ENCODE results near the gene NFE2L2. TPM values are rescaled to one million over a fixed set of nuclear protein-coding genes. Genes with fewer than 3 reads are reported as not detected.

NFE2L2 gene
- total and polyA plus RNA-seq, 2 experiments from 2014 or later: 35.0 to 39.1 TPM

DNA sequence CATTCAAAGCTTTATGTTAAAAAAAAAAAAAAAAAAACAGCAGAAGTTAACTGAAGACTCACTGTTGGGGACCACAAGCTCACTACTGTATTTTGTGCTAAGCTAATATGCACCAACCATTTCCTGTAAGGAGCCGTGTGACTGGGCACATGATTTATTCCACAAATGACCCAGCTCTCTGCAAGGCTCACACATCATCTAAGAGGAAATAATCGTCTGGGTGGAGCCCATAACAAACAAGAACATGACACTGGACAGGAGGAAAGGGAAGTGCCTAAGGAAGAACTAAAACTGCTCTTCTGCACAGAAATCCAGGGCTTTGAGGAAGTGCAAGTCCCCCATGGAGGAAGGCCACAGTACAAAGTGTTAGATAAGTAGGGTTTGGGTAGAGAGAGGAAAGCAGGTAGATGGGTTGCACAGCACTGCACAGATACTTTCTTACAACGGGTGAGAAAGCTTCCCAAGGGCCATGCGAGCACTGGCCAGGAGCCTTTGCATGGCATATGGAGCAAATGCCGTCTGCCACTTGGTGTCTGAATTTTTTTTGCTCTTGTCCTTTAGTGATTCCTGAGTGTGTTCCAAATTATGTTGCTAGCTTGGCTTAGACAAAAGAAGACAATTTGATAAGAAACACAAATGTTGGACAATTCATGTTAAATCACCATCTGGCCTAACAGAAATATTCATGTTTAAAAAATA is 24.4 kb downstream of the NFE2L2 start:
- Mint-ChIP-seq H3K27me3 (ENCODE audit: insufficient read depth, low read depth, poor library complexity) (peaks cover 8% of the 10 kb centered on the region), H3K9me3 (no peaks in the 10 kb centered on the region), H3K36me3 (ENCODE audit: low read depth) (no peaks in the 10 kb centered on the region; the same call in 2 of the 3 replicates), H3K4me3 (no peak overlapping the region), H3K4me1 (peaks cover 43% of the 10 kb centered on the region), H3K27ac (no peak overlapping the region; the same call in 1 of the 2 replicates)
- H4K20me1 ChIP-seq (replicated peaks; ENCODE audit: insufficient read depth): peaks cover 58% of the 10 kb centered on the region
- no peak overlapping the region for H3K4me3 ChIP-seq
- H3K36me3 ChIP-seq (ENCODE audit: insufficient read depth): no peaks in the 10 kb centered on the region
- peaks cover 98% of the 10 kb centered on the region for H3K79me2 ChIP-seq (replicated peaks; ENCODE audit: insufficient read depth)
- no peaks in the 10 kb centered on the region; the same call in 1 of the 2 replicates for H3K9me2 ChIP-seq (ENCODE audit: insufficient read depth)
- no peak overlapping the region for H3K4me2 ChIP-seq
- TF ChIP-seq EZH2phosphoT487 (IDR thresholded peaks at IDR 0.05; ENCODE audit: unreplicated experiment): no peak
- TF ChIP-seq STAT1 (IDR thresholded peaks at IDR 0.05; ENCODE audit: unreplicated experiment): no peak
- TF ChIP-seq NANOG (IDR thresholded peaks at IDR 0.05; ENCODE audit: borderline replicate concordance): no peak
- TF ChIP-seq POLR2AphosphoS5 (IDR thresholded peaks at IDR 0.05; ENCODE audit: low read depth): no peak
- TF ChIP-seq EZH2 (IDR thresholded peaks at IDR 0.05; ENCODE audit: low read depth, unreplicated experiment): no peak
- no peak for TF ChIP-seq JUNB (IDR thresholded peaks at IDR 0.05; ENCODE audit: unreplicated experiment)
- no peak for TF ChIP-seq CREB1 (CRISPR knock-in tag; IDR thresholded peaks at IDR 0.05; ENCODE audit: low read depth)
- no peak for TF ChIP-seq REST (IDR thresholded peaks at IDR 0.05; ENCODE audit: unreplicated experiment)
- TF ChIP-seq, protein P1, sequence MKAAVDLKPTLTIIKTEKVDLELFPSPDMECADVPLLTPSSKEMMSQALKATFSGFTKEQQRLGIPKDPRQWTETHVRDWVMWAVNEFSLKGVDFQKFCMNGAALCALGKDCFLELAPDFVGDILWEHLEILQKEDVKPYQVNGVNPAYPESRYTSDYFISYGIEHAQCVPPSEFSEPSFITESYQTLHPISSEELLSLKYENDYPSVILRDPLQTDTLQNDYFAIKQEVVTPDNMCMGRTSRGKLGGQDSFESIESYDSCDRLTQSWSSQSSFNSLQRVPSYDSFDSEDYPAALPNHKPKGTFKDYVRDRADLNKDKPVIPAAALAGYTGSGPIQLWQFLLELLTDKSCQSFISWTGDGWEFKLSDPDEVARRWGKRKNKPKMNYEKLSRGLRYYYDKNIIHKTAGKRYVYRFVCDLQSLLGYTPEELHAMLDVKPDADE (IDR thresholded peaks at IDR 0.05): no peak
- TF ChIP-seq ZNF114 (CRISPR knock-in tag; IDR thresholded peaks at IDR 0.05): no peak
- TF ChIP-seq, protein P2, sequence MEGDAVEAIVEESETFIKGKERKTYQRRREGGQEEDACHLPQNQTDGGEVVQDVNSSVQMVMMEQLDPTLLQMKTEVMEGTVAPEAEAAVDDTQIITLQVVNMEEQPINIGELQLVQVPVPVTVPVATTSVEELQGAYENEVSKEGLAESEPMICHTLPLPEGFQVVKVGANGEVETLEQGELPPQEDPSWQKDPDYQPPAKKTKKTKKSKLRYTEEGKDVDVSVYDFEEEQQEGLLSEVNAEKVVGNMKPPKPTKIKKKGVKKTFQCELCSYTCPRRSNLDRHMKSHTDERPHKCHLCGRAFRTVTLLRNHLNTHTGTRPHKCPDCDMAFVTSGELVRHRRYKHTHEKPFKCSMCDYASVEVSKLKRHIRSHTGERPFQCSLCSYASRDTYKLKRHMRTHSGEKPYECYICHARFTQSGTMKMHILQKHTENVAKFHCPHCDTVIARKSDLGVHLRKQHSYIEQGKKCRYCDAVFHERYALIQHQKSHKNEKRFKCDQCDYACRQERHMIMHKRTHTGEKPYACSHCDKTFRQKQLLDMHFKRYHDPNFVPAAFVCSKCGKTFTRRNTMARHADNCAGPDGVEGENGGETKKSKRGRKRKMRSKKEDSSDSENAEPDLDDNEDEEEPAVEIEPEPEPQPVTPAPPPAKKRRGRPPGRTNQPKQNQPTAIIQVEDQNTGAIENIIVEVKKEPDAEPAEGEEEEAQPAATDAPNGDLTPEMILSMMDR (conservative IDR thresholded peaks at IDR 0.05; ENCODE audit: low read depth in 2 of 2): no peak
- TF ChIP-seq ZNF462 (CRISPR knock-in tag; IDR thresholded peaks at IDR 0.05): no peak
- TF ChIP-seq ZNF331 (CRISPR knock-in tag; IDR thresholded peaks at IDR 0.05; ENCODE audit: low read depth): no peak
- H3K27me3 ChIP-seq (ENCODE audit: insufficient read depth): no peaks in the 10 kb centered on the region
- no peaks in the 10 kb centered on the region for H3F3A ChIP-seq (replicated peaks; ENCODE audit: low read depth)
- ATAC-seq (no peak), DNase-seq (ENCODE audit: low spot score) (no peak)
- no peak overlapping the region for H3K27ac ChIP-seq (ENCODE audit: low read depth)
- no peak overlapping the region for H2AFZ ChIP-seq
- H3K4me1 ChIP-seq (ENCODE audit: insufficient read depth): peaks cover 30% of the 10 kb centered on the region

All from GM23338 (cell line).